HG02938 (cell line): ENCODE measurements around the gene PANK1.

Source experiments
- ATAC-seq: cut with Tn5 transposase; IDR thresholded peaks from one replicate; pipeline ENCODE4 v1.9.1; 2021; ENCODE audit warnings: mild to moderate bottlenecking, moderate library complexity; ENCODE audit not compliant: unreplicated experiment

PANK1 gene

GRCh38 chr10:89644967-89645741 is at the start of gene PANK1:
Gene PANK1, minus strand, starts transcription at chr10:89645242. Its CDS starts 351 bp downstream, at chr10:89644891.
- peak; percentile 34 for ATAC-seq

- ATAC-seq, result no peak
Measured at GRCh38 chr10:89693176-89693575, 48.1 kb upstream of the PANK1 start.

DNA sequence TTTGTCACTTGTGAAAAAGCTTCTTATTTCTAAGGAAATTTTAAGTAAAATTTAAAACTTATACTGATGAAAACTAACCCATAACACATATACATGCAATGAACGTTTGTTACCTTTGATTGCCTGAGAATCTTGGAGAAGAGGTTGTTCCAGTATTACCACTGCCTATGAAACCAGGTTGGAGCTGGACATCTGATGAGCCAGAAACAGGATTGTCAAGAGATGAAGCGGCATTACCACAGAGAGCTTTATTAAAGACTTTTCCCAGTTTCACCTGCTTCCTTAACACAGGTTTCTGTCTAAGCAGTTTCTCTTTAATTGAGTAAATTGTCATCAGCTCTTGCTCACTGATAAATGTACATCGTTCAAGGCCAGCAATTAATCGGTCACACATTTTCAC is 47.4 kb upstream of the PANK1 start:
- no peak for ATAC-seq

DNA sequence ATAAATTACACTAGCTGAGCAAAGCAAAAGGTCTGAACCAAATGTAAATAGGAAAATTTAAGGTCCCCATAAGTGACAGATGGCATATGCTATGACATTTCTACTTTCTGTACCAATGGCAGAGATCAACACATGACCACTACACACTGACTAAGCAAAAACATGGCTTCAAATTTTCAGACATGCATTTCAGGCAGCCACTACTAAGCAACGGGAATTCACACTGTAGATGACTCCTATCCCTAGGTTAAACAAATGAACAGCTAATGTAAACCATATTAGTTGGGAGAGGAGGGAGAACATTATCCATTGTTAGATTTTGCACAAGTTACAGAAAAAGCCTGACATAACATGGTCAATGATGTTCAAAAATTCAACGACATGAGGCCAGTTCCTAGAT is 45.0 kb upstream of the PANK1 start:
- ATAC-seq, result no peak

- no peak for ATAC-seq
Measured at GRCh38 chr10:89685936-89686335, 40.9 kb upstream of the PANK1 start.

DNA sequence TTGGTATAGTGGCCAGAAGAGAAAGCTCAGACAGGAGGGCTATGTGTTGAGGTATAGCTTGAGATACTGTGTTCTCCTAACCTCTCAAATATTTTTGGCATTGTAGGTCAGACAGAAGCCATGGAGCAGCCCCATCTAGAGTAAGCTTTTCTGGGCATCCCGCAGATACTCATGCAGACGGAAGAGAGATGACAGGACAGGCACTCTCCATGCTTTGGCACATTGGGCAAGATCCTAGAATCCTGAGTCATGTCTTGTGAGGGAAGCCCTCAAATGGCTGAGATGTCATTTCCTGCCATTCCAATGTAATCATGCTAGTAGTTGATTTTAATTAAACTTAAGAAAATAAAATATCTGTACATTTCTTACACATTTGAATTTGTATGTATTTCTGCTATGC is 39.6 kb upstream of the PANK1 start:
- no peak for ATAC-seq

- ATAC-seq, result no peak
Measured at GRCh38 chr10:89683883-89684282, 38.8 kb upstream of the PANK1 start.

DNA sequence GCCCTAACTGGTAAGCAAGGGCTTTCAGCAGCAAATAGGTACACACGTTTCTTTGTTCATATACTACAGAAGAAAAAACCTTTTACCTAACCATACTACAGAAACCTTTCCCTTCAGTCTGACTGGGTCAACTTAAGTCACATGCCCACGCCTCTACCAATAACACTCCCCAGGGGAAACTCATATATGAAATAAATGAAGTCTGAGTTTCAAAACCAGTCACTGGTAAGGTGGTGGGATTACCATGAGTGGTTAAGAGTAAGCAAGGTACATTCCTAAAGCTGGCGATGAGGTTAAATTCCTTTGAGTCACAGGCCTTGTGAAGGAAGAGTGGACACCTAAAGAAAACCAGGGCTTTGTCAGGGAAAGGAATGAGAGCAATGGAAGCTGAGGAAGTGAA is 34.9 kb upstream of the PANK1 start:
- peak; percentile 80 for ATAC-seq

DNA sequence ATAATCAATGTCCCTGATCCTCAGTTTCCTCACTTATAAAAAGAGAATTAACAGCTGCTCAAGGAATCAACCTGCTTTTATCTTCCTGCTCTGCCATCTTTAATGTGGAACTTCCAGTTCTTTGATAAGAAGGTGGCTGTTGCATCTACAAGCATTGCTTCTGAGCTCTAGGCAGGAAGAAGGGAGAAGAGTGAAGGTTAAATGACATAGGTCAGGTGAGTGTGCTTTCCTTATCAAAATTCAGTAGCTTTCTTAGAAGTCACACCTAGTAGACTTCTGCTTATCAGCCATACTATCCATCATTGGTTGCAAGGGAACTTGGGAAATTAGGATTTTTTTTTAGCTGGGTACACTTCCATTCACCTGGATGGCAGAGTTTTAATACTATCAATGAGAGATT is 32.3 kb upstream of the PANK1 start:
- no peak for ATAC-seq

- ATAC-seq, result no peak
Measured at GRCh38 chr10:89670926-89671325, 25.9 kb upstream of the PANK1 start.

DNA sequence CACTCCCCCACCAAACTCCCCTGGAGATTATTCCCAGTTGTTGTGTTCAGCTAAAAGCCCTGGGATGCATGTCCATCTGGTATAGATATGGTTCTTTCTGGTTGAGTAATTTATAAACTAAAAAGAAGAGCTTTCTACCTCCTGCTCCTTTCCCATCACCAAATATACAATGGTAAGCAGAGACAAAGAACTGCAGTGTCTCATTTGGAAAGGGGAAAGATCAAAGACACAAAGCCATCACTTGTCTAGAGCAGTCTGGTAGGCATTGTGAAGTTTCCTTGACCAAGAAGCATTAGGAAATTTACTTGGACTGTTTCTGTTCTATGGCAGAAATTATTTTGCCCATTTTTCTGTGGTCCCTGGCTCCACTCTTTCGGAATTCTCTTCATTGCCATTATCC is 24.9 kb upstream of the PANK1 start:
- no peak for ATAC-seq

- no peak for ATAC-seq
Measured at GRCh38 chr10:89668386-89669071, 23.5 kb upstream of the PANK1 start.

DNA sequence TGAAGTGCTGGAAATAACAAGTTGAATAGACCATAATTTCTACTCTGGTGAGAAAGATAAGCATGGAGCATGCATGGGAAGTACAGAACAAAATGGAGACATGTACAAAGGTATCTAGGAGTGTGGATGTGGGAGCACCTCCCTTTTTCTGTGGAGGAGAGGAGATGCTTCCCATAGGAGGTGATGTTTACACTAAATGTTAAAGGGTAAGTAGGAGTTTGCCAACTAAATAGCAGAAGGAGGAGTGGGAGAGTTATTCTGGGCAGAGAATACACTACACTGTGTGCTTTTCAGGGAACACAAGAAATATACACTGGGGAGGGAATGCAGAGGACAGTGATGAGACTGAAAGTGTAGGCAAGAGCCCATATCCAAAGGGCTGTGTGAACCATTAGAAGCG is 21.1 kb upstream of the PANK1 start:
- ATAC-seq, result no peak

DNA sequence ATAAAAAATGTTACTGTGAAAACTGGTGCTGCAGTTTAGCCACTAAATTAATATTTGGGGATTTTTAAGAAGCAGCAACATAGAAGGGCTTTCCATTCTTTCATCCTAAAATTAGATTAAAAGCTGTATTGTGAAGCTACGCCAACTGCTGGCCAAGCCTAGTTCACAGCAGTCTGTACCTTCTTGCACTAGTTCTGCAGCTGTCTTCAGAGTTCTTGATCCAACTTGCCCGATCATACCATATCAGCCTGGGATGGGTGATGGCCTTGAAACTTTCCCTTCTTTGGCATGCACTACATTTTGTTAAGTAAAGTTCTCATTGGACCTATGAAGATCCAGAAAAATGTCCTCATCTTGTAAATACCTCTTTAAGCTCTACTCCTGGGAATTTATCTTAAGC is 20.3 kb upstream of the PANK1 start:
- no peak for ATAC-seq

- no peak for ATAC-seq
Measured at GRCh38 chr10:89664203-89664602, 19.2 kb upstream of the PANK1 start.

DNA sequence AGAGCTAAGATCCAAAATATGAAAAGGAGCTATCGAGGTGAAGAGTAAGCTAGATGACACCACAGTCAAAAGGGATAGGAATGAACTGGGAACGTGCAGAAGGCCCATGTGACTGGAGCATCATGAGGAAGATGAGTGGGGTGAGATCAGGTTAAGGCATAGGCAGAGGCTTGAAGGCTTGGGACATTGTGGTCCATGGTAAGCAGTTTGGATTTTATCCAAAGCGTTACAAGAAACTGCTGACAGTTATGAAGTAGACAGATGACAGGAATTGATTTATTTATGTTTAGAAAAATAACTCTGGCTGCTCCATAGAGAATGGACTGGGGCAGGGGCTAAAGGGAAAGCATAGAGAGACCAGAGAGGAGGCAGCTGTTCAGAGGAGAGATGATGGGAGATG is 18.1 kb upstream of the PANK1 start:
- ATAC-seq, result no peak

- ATAC-seq, result no peak
Measured at GRCh38 chr10:89662596-89662995, 17.6 kb upstream of the PANK1 start.

DNA sequence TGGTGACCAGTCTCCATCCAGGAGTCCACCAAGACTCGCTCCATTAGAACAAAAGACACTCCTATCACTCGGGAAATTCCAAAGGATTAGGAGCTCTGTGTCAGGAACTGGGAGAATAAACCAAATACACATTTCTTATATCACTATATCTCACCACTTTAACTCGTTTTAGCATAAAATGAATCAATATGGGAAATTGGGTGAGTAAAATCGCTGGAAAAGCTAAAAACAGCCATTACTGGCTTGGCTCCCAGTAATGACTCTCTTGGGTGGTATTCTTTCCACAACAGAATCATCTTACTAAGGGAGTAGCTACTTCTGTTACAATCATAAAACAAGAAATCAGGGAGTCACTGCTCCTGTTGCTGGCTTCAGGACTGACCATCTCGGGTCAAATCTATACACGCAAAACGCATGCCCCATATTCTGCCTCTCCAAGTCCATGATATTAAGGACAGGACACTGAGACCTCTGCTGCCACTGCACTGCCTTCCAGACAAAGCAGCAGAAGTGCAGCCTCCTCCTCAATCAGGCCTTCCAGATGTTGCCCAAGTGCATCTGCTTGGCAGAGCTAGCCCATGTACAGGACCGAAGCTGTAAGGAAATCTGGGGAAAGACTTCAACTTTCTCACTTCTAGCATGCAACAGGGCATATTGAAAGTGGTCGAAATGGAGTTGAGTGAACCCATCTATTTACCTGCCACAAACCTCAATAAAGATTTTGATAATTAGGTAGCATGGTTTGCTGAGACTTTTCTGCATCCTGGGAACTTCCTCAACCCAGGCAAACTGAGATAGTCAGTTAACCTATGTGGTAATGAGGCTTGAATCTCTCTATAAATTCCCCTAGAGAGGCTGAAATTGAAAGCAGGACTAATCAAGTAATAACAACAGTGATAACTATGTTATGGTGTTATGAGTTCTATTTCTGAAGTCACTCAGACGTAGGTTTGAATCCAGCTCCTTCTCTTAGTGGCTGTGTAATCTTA is 14.4 kb upstream of the PANK1 start:
- no peak for ATAC-seq

GRCh38 chr10:89657302-89657701 is 12.3 kb upstream of the PANK1 start:
- no peak for ATAC-seq

DNA sequence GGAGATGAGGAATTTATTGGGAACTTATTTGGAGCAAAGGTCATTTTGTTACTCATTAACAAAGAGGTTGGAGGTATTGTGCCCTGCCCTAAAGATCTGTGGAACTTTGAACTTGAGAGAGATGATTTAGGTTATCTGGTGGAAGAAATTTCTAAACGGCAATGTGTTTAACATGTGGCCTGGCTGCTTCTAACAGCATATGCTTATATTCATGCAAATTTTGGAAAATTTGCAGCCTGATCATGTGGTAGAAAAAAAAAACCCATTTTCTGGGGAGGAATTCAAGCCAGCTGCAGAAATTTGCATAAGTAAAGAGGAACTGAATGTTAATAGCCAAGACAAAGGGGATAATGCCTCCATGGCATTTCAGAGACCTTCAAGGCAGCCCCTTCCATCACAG is 10.7 kb upstream of the PANK1 start:
- ATAC-seq, result no peak

DNA sequence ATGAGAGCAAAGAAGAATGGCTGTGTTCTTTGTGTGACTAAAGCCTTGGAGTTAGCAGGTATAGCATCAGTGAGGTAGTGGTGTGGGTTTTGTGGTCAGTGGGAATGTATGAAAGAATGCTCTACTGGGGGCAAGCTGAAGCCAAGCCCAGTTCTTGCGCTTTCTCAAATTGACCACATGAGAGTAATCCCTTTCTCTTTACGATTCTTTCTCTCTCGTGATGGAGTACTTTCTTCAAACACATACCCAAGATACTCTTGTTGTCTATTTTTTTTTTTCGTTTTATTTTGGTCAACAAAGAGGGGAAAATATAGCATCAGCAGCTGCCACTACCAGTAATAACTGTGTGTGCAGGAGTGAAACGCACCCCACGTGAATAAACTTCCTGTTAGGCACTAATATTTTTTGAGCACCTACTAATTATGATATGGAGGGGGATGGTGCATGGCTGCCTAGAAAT is 8.4 kb upstream of the PANK1 start:
- peak; percentile 53 for ATAC-seq
